Measurements from ENCODE around the gene FANCD2.
"Not testable (repeated sequence)": the region's sequence is repeated elsewhere in the genome, so short reads cannot be mapped to it uniquely, and the experiment has no call there.

The FANCD2 gene

GRCh38 chr3:10115326-10116137 lies 89.3 kb downstream of the FANCD2 start, which contains the start of gene BRK1:
Gene BRK1, plus strand, starts transcription at chr3:10115675. Its CDS starts 27 bp downstream, at chr3:10115702.
- peak; percentile 84 to 93 (median 92) for DNase-seq

- no peak for DNase-seq
These were observed 89.9 kb downstream of the FANCD2 start for GRCh38 chr3:10116138-10116460.

- no peak for DNase-seq
These were observed 90.7 kb downstream of the FANCD2 start for GRCh38 chr3:10116928-10117327.

- no peak for DNase-seq
These were observed 93.1 kb downstream of the FANCD2 start for GRCh38 chr3:10119376-10119775.

GRCh38 chr3:10121064-10121463 lies 94.8 kb downstream of the FANCD2 start:
- DNase-seq: no peak

GRCh38 chr3:10122724-10123123 lies 96.5 kb downstream of the FANCD2 start:
- no peak for DNase-seq

- not testable (repeated sequence) for DNase-seq
These were observed 109.6 kb downstream of the FANCD2 start for GRCh38 chr3:10135872-10136271.

GRCh38 chr3:10136426-10137005 lies 110.3 kb downstream of the FANCD2 start:
- DNase-seq: no peak

GRCh38 chr3:10137178-10137577 lies 110.9 kb downstream of the FANCD2 start:
- no peak for DNase-seq

- no peak for DNase-seq
These were observed 114.8 kb downstream of the FANCD2 start for GRCh38 chr3:10140996-10141546.

- peak in 3 of 6 experiments; percentile 11 to 36 (median 31) for DNase-seq
These were observed 116.7 kb downstream of the FANCD2 start for GRCh38 chr3:10142707-10143560.

- DNase-seq: no peak
These were observed 119.4 kb downstream of the FANCD2 start for GRCh38 chr3:10145685-10146084.

GRCh38 chr3:10149226-10149625 lies 123.0 kb downstream of the FANCD2 start:
- DNase-seq: no peak

- DNase-seq: no peak
These were observed 124.8 kb downstream of the FANCD2 start for GRCh38 chr3:10150987-10151386.
